8988T (cell line): ENCODE measurements around the gene CRIM1.

Experiments
- DNase-seq: peaks from one replicate; pipeline ENCODE4 v3.0.0; 2011

The CRIM1 gene

DNA sequence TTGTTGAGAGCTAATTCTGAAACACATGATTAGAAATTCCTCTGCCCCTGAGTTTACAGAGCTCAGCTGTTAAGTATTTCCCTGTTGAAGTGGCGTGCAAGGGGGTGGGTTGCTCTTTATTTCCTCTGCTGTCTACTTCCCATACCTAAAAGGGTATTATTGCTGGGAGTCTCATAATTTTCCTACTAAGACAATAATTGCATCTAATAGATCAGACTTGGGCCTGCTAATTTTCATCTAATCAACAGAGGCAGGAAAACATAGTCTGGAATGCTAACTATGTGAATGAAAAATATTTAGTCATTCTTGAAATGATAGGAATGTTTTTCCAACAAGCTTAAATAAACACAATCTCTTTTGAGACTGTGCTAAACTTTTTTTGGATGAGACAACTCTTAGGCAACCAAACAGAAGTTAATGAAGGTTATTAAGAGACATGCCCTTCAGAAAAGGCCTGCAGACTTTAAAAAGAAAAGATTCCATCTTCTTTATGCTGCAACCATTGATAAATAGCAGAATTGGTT lies 131.0 kb downstream of the CRIM1 start:
- DNase-seq, result no peak

DNA sequence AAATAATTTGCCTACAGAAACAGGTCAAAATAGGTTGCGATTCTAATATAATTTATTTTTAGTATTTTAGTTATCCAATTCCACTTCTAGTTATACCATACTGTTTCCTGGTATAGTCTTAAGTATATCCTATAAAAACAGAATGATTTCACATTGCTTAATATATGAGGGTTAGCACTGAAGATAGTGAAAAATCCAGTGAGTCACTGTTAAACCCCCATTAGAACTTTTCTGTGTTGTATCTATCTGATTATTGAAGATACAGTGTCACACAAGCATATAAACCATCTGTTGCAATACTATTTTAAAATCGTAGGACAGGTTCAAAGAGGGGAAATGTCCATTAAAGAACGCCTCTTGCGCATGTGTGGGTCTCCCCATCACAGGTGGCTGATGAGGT lies 132.4 kb downstream of the CRIM1 start:
- no peak for DNase-seq

DNA sequence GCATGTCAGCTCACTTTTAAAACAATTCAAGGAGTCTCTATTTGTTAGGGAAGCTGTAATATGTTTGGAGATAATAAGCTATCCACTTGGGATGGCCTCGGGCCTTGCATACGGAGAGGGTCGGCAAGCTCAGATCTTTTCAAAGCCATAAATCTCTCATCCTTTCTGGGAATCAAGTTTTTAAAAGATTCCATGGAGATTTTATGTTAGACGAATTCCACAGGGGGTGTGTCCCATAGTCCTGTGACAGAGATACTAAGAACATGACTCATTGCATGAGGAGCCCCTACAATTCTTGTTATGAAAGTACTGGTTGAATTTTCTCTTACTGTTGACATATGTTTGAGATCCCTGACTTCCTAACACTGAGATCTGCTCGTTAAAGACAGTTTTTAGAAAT lies 133.7 kb downstream of the CRIM1 start:
- DNase-seq, result no peak

DNA sequence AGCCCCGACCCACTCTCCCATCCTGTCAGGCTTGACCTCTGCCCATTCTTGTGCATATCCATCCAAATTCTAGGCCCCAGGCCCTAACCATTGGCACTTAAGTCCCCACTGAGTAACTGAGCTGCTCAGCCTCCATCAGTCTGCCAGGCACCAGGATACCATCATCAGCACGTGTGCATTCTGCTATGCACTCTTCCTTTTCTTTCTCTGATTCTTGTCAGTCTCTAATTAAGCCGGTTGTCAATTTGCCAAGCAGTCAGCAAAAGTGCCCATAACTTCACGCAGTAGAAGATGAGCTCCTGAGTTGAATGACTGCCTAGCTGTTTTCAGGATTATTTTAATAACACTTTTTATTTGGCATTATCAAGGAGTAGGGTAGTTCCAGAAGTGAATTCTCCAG lies 135.2 kb downstream of the CRIM1 start:
- DNase-seq, result no peak

GRCh38 chr2:36492216-36492945 lies 136.8 kb downstream of the CRIM1 start:
- no peak for DNase-seq

GRCh38 chr2:36493306-36493705 lies 137.7 kb downstream of the CRIM1 start:
- DNase-seq, result no peak

DNA sequence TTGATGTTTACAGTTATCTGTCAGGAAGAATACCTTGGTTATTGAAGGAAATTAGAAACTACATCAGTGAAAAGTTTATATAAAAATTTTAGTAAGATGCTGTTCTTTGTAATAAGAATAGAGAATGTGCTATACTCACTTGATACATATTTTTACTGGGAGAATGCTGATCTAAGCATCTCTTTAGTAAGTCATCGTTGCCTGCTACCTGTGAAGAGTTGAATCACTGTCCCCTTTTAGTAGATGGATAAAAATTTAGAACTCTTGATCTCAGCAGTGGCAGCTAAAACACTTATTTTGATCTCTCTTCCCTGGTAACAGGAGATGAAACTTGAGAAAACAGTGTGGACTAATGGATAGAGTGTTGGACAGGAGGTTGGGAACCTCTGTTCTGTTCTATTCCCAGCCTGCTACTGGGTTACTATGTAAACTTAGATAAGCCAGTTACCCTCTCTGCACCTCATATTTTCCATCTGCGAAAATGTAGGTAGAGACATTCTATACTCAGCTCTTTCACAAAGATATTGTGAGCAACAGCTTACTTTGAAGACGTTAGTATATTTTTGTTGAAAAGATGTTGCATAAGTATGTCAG lies 142.1 kb downstream of the CRIM1 start:
- DNase-seq, result no peak

GRCh38 chr2:36499128-36499820 lies 143.7 kb downstream of the CRIM1 start:
- no peak for DNase-seq

GRCh38 chr2:36500072-36500471 lies 144.5 kb downstream of the CRIM1 start:
- no peak for DNase-seq

- DNase-seq, result no peak
Observed at GRCh38 chr2:36502081-36502480, 146.5 kb downstream of the CRIM1 start.

- DNase-seq, result no peak
Observed at GRCh38 chr2:36507408-36507812, 151.8 kb downstream of the CRIM1 start.

- no peak for DNase-seq
Observed at GRCh38 chr2:36509075-36509474, 153.5 kb downstream of the CRIM1 start.

DNA sequence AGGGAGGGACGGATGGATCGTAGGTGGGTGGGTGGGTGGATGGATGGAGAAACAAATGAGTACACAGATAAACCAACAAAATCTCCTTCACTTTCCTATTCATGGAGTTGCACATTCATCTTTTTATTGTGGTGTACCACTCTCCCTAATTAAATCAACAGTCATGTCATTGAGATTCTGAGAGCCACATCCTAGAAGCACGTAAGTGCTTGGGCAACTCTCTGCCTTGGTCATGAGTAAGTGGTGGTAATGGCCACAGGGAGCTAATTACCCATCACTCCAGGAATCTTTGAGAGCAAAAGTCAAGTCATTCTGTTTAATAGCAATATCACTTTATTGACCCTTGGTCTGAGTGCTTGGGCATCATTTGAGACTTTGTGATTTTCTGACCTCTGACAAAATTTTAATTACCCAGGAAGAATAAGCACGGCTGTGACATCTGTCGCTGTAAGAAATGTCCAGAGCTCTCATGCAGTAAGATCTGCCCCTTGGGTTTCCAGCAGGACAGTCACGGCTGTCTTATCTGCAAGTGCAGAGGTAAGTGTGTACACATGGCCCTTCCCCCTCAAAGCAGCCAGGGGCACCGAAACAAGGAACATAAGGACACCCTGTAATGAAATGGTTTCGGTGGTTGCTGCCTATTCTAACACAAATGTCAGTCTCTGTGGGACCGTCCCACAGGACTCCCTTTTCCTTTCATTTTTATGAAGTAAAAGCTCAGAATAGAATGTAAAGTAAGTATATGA lies 156.5 kb downstream of the CRIM1 start:
- no peak for DNase-seq

- DNase-seq, result no peak
Observed at GRCh38 chr2:36512705-36513104, 157.1 kb downstream of the CRIM1 start.

DNA sequence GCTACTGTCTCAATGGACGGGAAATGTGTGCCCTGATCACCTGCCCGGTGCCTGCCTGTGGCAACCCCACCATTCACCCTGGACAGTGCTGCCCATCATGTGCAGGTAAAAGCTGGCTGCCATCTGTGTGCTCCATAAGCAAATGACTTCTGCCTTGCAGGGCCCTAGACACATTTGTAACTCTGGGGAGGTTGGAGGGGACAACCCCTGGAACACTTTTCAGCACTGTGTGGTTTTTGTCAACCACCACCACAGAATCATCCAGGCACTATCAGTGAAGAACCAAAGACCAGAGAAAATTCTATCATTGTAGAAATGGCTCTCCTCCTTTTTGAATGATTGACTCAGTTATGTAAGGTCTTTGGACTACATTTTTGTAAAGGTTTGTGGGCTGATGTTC lies 158.1 kb downstream of the CRIM1 start:
- DNase-seq, result no peak

GRCh38 chr2:36515538-36515937 lies 160.0 kb downstream of the CRIM1 start:
- DNase-seq, result no peak

- DNase-seq, result no peak
Observed at GRCh38 chr2:36516136-36516870, 160.7 kb downstream of the CRIM1 start.

GRCh38 chr2:36520431-36520830 lies 164.9 kb downstream of the CRIM1 start:
- DNase-seq, result no peak

DNA sequence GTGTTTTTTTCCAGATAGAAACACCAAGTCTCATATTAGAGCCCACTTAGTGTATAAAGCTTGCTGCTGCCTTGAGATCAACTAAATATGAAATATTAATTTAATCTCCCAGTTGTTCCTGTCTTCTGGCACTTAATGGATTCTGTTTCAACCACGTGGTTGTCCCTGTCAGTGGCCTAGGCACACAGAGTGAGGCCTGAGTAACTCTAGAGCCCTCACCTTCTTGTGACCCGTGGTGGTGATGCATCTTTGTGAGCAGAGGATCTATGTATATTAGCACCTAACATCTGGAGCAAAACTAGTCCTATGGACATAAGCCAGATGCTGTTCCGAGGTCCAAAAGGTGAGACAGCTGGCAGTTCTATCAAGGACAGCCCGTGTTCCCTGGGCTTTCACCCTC lies 167.6 kb downstream of the CRIM1 start:
- no peak for DNase-seq

- DNase-seq, result no peak
Observed at GRCh38 chr2:36525245-36525644, 169.7 kb downstream of the CRIM1 start.

DNA sequence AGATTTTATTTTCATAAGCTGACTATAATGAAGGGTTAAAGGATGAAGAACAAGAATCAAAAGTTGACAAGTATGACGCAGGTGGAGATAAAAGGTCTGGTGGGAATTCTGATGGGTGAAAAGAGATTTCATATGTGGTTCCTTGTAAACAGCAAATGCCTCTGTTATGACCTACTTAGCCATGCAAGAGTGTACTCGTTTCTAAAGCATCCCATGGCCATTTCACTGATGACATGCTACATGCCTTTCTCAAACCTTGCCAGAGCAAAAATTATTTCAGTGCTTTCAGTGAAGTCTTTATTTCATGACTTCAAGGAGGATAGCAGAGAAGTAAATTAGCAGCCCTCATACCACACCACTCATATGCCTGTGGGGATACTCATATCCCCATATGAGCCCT lies 170.6 kb downstream of the CRIM1 start:
- no peak for DNase-seq

DNA sequence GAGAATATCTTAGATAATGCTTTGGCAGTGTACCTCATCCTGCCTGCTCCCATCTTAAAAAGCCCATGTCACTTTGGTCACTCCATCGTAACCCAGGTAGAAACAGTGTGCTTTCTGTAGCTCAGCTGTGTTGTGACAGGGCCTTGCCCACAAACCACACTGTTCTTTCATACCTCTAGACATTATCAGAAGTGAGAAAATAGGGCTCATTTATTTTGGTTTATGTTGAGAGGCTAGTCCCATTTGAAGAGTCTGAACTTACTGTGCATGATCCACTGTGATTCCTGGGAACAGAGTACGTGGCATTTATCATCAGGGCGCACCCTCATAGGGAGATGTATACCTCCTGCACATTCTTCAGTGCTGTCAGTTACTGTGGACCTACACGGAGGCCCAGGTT lies 172.7 kb downstream of the CRIM1 start:
- no peak for DNase-seq
